Measurements from ENCODE around the gene ANKRD62. TPM values are rescaled to one million over a fixed set of nuclear protein-coding genes. Genes with fewer than 3 reads are reported as not detected.

The ANKRD62 gene
- total and polyA plus RNA-seq, 9 of the 15 experiments (the other 6 are each of a cell fraction or from before 2014, with no cell fraction given): 0.16 to 1.1 (median 0.45) TPM; not detected in 1

DNA sequence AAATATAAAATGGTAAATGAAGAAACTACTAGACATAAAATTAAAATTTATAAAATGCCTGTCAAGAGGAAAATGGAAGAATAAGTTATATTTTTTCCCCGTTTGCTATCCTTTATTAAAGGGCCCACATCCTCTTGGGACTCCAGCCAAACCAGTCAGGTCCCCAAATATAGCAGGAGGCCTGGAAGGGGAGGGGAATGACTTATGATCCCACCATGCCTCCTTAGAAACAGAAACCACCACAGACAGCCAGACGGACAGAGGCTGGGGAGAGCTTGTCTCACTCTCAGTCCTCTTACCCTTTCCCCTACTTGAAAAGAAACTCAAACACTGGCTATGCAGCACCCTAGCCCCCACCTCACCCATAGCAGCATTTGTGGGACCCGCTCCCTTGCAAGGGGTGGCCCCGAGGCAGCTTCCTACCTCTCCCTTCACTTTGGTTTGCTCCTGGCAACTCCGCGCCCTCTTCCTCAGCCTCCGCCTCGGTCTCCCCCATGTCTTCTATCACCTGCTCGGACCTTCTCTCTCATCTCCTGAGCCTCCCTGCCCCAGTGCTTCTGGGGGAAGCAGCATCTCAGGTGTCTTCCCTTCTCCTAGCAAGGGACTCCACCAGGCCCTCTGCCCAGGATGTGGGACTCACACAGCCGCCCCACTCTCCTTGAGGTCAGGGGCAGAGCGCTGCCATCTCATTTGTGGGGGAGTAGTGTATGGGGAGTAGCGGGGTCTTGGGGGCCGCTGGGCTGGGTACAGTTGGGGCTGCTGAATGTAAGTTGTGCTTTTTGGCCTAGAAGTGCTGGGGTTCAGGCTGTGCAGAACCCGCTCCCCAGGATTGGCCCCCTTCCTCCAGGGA is 37.4 kb upstream of the ANKRD62 start (continued):
- no peak for TF ChIP-seq ETV5 (CRISPR knock-in tag; IDR thresholded peaks at IDR 0.05; ENCODE audit: low read depth)

- no peaks in the 10 kb centered on the region for H3K79me2 ChIP-seq (ENCODE audit: control insufficient read depth, insufficient read depth, low read length)
- no TSS peak for BruUV-seq (replicated peaks)
- H3K27ac ChIP-seq (ENCODE audit: extremely low read depth, low read depth, low read length): no peak overlapping the region
- no peak overlapping the region for H3K4me3 ChIP-seq
- H3K4me2 ChIP-seq (ENCODE audit: insufficient read depth, low read length): no peak overlapping the region
- no peaks in the 10 kb centered on the region; the same call in 1 of the 2 replicates for H4K20me1 ChIP-seq (replicated peaks; ENCODE audit: control insufficient read depth, insufficient read depth, low read length)
- ATAC-seq (no peak; the same call in 2 of the 3 replicates), DNase-seq (ENCODE audit: extremely low read depth in 1 of 4, low spot score in 3 of 4) (no peak), FAIRE-seq (no peak)
- no peaks in the 10 kb centered on the region for H3K9me1 ChIP-seq (ENCODE audit: control insufficient read depth, insufficient read depth, low read length)
- no peak overlapping the region for H2AFZ ChIP-seq (ENCODE audit: low read depth, low read length)
- no peaks in the 10 kb centered on the region for H3K36me3 ChIP-seq (ENCODE audit: control insufficient read depth, insufficient read depth, low read length)
- POLR2A ChIA-PET: interaction anchor here (0.5 kb wide), 1 partner anchor 357 kb away, joined by 3 read pairs; no protein-coding TSS in a partner anchor
- in situ Hi-C loops (cut with MboI) (no loop called here), intact Hi-C loops (cut with micrococcal nuclease) (no loop called here)
- H3K9ac ChIP-seq (ENCODE audit: insufficient read depth in 1 of 2, low read depth in 2 of 2, low read length in 2 of 2): no peak overlapping the region
- H3K27me3 ChIP-seq (ENCODE audit: control insufficient read depth in 2 of 2, insufficient read depth in 2 of 2, low read length in 2 of 2): peaks cover 14 to 45% of the 10 kb centered on the region in 2 experiments; a peak in 4 of 5 replicates
- 3% methylated on average over 11 of the region's 14 CpGs for WGBS (ENCODE audit: insufficient coverage, low coverage, missing lambda C conversion rate)
- no peak for TF ChIP-seq THRAP3 (IDR thresholded peaks at IDR 0.05; ENCODE audit: borderline replicate concordance)
- TF ChIP-seq ETS2 (tag; IDR thresholded peaks at IDR 0.05; ENCODE audit: borderline replicate concordance, poor library complexity, severe bottlenecking): no peak
- no peak for TF ChIP-seq ZNF274 (IDR thresholded peaks at IDR 0.05; ENCODE audit: borderline replicate concordance, low read depth, low read length)
- H3K4me1 ChIP-seq (replicated peaks in 1 of 2; ENCODE audit: control insufficient read depth in 2 of 2, insufficient read depth in 2 of 2, low read length in 2 of 2): peaks cover 0 to 20% of the 10 kb centered on the region in 2 experiments; a peak in 2 of 5 replicates
- no peaks in the 10 kb centered on the region for H3K9me3 ChIP-seq (replicated peaks; ENCODE audit: control insufficient read depth, insufficient read depth, low read depth, low read length)
- CTCF ChIA-PET (ENCODE audit: low intra/inter-chr PET ratio): no interaction called here
Observed at GRCh38 chr18:12056884-12057402, 36.7 kb upstream of the ANKRD62 start.

All from K562 (cell line).